Measurements from ENCODE around the gene SLC25A12. TPM values are rescaled to one million over a fixed set of nuclear protein-coding genes. Genes with fewer than 3 reads are reported as not detected.
A peak's percentile ranks its signal among the peaks of the same experiment; 100 is the strongest.

The SLC25A12 gene
- total and polyA plus RNA-seq, 9 of the 15 experiments (the other 6 are each of a cell fraction or from before 2014, with no cell fraction given), result 13.5 to 36.5 (median 21.7) TPM

DNA sequence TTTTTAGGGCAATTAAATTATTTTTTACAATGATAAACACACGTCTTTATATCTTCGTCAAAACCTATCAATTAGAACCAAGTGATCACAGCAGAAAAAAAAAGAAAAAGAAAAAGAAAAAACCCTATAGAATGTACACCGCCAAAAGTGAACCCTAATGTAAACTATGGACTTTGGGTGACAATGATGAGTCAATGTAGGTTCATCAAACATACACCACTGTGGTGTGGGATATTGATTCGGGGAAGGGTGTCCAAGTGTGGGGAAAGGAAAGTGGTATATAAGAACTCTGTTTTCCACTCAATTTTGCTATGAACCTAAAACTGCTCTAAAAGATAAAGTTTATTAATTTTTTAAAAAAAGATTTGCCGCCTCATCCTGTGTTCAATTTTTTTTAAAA is 121.7 kb downstream of the SLC25A12 start:
- no peak for ATAC-seq
- no peak overlapping the region for H3K4me3 ChIP-seq

GRCh38 chr2:171771463-171771862 is 122.6 kb downstream of the SLC25A12 start:
- Histone ChIP-seq H2AFZ (ENCODE audit: low read depth, low read length) (no peak overlapping the region), H3K4me2 (ENCODE audit: insufficient read depth, low read length) (no peak overlapping the region), H3K79me2 (ENCODE audit: control insufficient read depth, insufficient read depth, low read length) (no peaks in the 10 kb centered on the region), H3K36me3 (ENCODE audit: control insufficient read depth, insufficient read depth, low read length) (no peaks in the 10 kb centered on the region), H3K9me1 (ENCODE audit: control insufficient read depth, insufficient read depth, low read length) (no peaks in the 10 kb centered on the region), H3K9me3 (replicated peaks; ENCODE audit: control insufficient read depth, insufficient read depth, low read depth, low read length) (peaks cover 1% of the 10 kb centered on the region; the same call in 1 of the 2 replicates), H3K27me3 (ENCODE audit: control insufficient read depth in 2 of 2, insufficient read depth in 2 of 2, low read length in 2 of 2) (no peaks in the 10 kb centered on the region), H3K27ac (ENCODE audit: extremely low read depth, low read depth, low read length) (no peak overlapping the region), H3K4me1 (replicated peaks in 1 of 2; ENCODE audit: control insufficient read depth in 2 of 2, insufficient read depth in 2 of 2, low read length in 2 of 2) (no peaks in the 10 kb centered on the region), H4K20me1 (replicated peaks; ENCODE audit: control insufficient read depth, insufficient read depth, low read length) (no peaks in the 10 kb centered on the region), H3K4me3 (no peak overlapping the region), H3K9ac (ENCODE audit: insufficient read depth in 1 of 2, low read depth in 2 of 2, low read length in 2 of 2) (no peak overlapping the region)
- DNase-seq (ENCODE audit: extremely low read depth in 1 of 4, low spot score in 3 of 4) (no peak), ATAC-seq (no peak), FAIRE-seq (no peak)
- in situ Hi-C loops (cut with MboI), result no loop called here
- POLR2A ChIA-PET, result no interaction called here
- CTCF ChIA-PET (ENCODE audit: low intra/inter-chr PET ratio), result no interaction called here
- intact Hi-C loops (cut with micrococcal nuclease), result no loop called here
- BruUV-seq (replicated peaks), result no TSS peak
- TF ChIP-seq, protein P1, sequence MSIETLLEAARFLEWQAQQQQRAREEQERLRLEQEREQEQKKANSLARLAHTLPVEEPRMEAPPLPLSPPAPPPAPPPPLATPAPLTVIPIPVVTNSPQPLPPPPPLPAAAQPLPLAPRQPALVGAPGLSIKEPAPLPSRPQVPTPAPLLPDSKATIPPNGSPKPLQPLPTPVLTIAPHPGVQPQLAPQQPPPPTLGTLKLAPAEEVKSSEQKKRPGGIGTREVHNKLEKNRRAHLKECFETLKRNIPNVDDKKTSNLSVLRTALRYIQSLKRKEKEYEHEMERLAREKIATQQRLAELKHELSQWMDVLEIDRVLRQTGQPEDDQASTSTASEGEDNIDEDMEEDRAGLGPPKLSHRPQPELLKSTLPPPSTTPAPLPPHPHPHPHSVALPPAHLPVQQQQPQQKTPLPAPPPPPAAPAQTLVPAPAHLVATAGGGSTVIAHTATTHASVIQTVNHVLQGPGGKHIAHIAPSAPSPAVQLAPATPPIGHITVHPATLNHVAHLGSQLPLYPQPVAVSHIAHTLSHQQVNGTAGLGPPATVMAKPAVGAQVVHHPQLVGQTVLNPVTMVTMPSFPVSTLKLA (conservative IDR thresholded peaks at IDR 0.05), result no peak
- TF ChIP-seq XRCC3 (IDR thresholded peaks at IDR 0.05) (no peak), POLR3A (IDR thresholded peaks at IDR 0.05; ENCODE audit: borderline replicate concordance, extremely low read depth, insufficient read depth, insufficient read length) (no peak), RBM25 (IDR thresholded peaks at IDR 0.05; ENCODE audit: low read depth, low read length, severe bottlenecking) (peak; percentile 22), SRSF3 (IDR thresholded peaks at IDR 0.05; ENCODE audit: insufficient read depth, low read length) (no peak)

More for the DNA sequence above, 121.7 kb downstream of the SLC25A12 start:
- CTCF ChIA-PET (ENCODE audit: low intra/inter-chr PET ratio), result no interaction called here
- Histone ChIP-seq H3K79me2 (ENCODE audit: control insufficient read depth, insufficient read depth, low read length) (no peaks in the 10 kb centered on the region), H3K27ac (ENCODE audit: extremely low read depth, low read depth, low read length) (no peak overlapping the region), H2AFZ (ENCODE audit: low read depth, low read length) (no peak overlapping the region), H3K4me1 (replicated peaks in 1 of 2; ENCODE audit: control insufficient read depth in 2 of 2, insufficient read depth in 2 of 2, low read length in 2 of 2) (no peaks in the 10 kb centered on the region), H3K36me3 (ENCODE audit: control insufficient read depth, insufficient read depth, low read length) (no peaks in the 10 kb centered on the region), H4K20me1 (replicated peaks; ENCODE audit: control insufficient read depth, insufficient read depth, low read length) (no peaks in the 10 kb centered on the region), H3K27me3 (ENCODE audit: control insufficient read depth in 2 of 2, insufficient read depth in 2 of 2, low read length in 2 of 2) (no peaks in the 10 kb centered on the region), H3K9ac (ENCODE audit: insufficient read depth in 1 of 2, low read depth in 2 of 2, low read length in 2 of 2) (no peak overlapping the region), H3K4me2 (ENCODE audit: insufficient read depth, low read length) (no peak overlapping the region), H3K9me3 (replicated peaks; ENCODE audit: control insufficient read depth, insufficient read depth, low read depth, low read length) (peaks cover 1% of the 10 kb centered on the region; the same call in 1 of the 2 replicates), H3K9me1 (ENCODE audit: control insufficient read depth, insufficient read depth, low read length) (no peaks in the 10 kb centered on the region)
- FAIRE-seq, result no peak
- intact Hi-C loops (cut with micrococcal nuclease) (no loop called here), in situ Hi-C loops (cut with MboI) (no loop called here)
- BruUV-seq (replicated peaks), result no TSS peak
- 43% methylated on average over 5 of the region's 5 CpGs for WGBS (ENCODE audit: insufficient coverage, low coverage, missing lambda C conversion rate)
- POLR2A ChIA-PET, result no interaction called here
- TF ChIP-seq TAF7 (tag; IDR thresholded peaks at IDR 0.05) (no peak), ZC3H8 (IDR thresholded peaks at IDR 0.05) (no peak), MBD2 (IDR thresholded peaks at IDR 0.05; ENCODE audit: borderline replicate concordance, low read depth) (no peak), USF2 (CRISPR knock-in tag; IDR thresholded peaks at IDR 0.05) (no peak), BRD4 (IDR thresholded peaks at IDR 0.05) (no peak), PHB2 (IDR thresholded peaks at IDR 0.05; ENCODE audit: low read depth) (no peak), ZNF232 (CRISPR knock-in tag; IDR thresholded peaks at IDR 0.05) (no peak)
- DNase-seq (ENCODE audit: extremely low read depth in 1 of 4, low spot score in 3 of 4), result no peak

Measured in K562 (cell line).